ENCODE measurements around the gene FAM124A.
A peak's percentile ranks its signal among the peaks of the same experiment; 100 is the strongest.

GRCh38 chr13:51286135-51287002 lies 64.2 kb downstream of the FAM124A start:
- TF ChIP-seq POLR2A (IDR thresholded peaks at IDR 0.05; ENCODE audit: control extremely low read depth in 1 of 2, low read depth in 2 of 2, low read length in 2 of 2) (no peak), MAX (IDR thresholded peaks at IDR 0.05) (no peak), RAD21 (IDR thresholded peaks at IDR 0.05 in 1 of 2, conservative IDR thresholded peaks at IDR 0.05 in 1 of 2; ENCODE audit: low read depth in 2 of 2, low read length in 2 of 2) (peak; percentile 93), CTCF (IDR thresholded peaks at IDR 0.05; ENCODE audit: control extremely low read depth in 1 of 3, insufficient read depth in 1 of 3, low read depth in 1 of 3, low read length in 3 of 3) (peak; percentile 86 to 95 (median 92)), CREB1 (IDR thresholded peaks at IDR 0.05) (peak; percentile 38; the same call in 1 of the 2 replicates), MAFK (IDR thresholded peaks at IDR 0.05; ENCODE audit: low read depth, low read length) (no peak), ATF3 (IDR thresholded peaks at IDR 0.05; ENCODE audit: insufficient read depth, low read depth, low read length) (no peak), EP300 (IDR thresholded peaks at IDR 0.05; ENCODE audit: borderline replicate concordance in 1 of 2, low read depth in 2 of 2, low read length in 2 of 2) (no peak), KDM1A (IDR thresholded peaks at IDR 0.05; ENCODE audit: borderline replicate concordance, low read length) (no peak), E2F6 (IDR thresholded peaks at IDR 0.05) (no peak), SP1 (IDR thresholded peaks at IDR 0.05; ENCODE audit: low read depth, low read length) (no peak), ZNF274 (IDR thresholded peaks at IDR 0.05; ENCODE audit: borderline replicate concordance, extremely low read depth, low read length) (no peak)

Data from H1 (cell line).